Measurements from ENCODE around the gene TNFAIP1.
"Not testable (repeated sequence)": the region's sequence is repeated elsewhere in the genome, so short reads cannot be mapped to it uniquely, and the experiment has no call there.

Gene TNFAIP1

GRCh38 chr17:28325211-28325610 is 10.3 kb upstream of the TNFAIP1 start:
- no peak for DNase-seq (ENCODE audit: low read depth)

- no peak for DNase-seq (ENCODE audit: low read depth)
These were observed 9.4 kb upstream of the TNFAIP1 start for GRCh38 chr17:28326114-28326513.

- DNase-seq (ENCODE audit: low read depth): no peak
These were observed 8.4 kb upstream of the TNFAIP1 start for GRCh38 chr17:28327031-28327607.

GRCh38 chr17:28327709-28328108 is 7.9 kb upstream of the TNFAIP1 start:
- no peak for DNase-seq (ENCODE audit: low read depth)

- no peak for DNase-seq (ENCODE audit: low read depth)
These were observed 7.2 kb upstream of the TNFAIP1 start for GRCh38 chr17:28328325-28328724.

GRCh38 chr17:28330671-28331070 is 4.9 kb upstream of the TNFAIP1 start:
- DNase-seq (ENCODE audit: low read depth): no peak

- no peak for DNase-seq (ENCODE audit: low read depth)
These were observed 3.6 kb upstream of the TNFAIP1 start for GRCh38 chr17:28331891-28332420.

- DNase-seq (ENCODE audit: low read depth): no peak
These were observed 2.3 kb upstream of the TNFAIP1 start for GRCh38 chr17:28333083-28333746.

GRCh38 chr17:28334171-28334570 is 1.4 kb upstream of the TNFAIP1 start:
- DNase-seq (ENCODE audit: low read depth): no peak

GRCh38 chr17:28334666-28335200 is 828 bp upstream of the TNFAIP1 start:
- no peak for DNase-seq (ENCODE audit: low read depth)

GRCh38 chr17:28335959-28336871 is 654 bp downstream of the TNFAIP1 start:
- DNase-seq (ENCODE audit: low read depth): peak; percentile 63

- no peak for DNase-seq (ENCODE audit: low read depth)
These were observed 2.7 kb downstream of the TNFAIP1 start for GRCh38 chr17:28338056-28338768.

GRCh38 chr17:28338769-28339212 is 3.2 kb downstream of the TNFAIP1 start:
- not testable (repeated sequence) for DNase-seq (ENCODE audit: low read depth)

- DNase-seq (ENCODE audit: low read depth): no peak
These were observed 3.9 kb downstream of the TNFAIP1 start for GRCh38 chr17:28339431-28339830.

- DNase-seq (ENCODE audit: low read depth): no peak
These were observed 4.8 kb downstream of the TNFAIP1 start for GRCh38 chr17:28340374-28340773.

GRCh38 chr17:28341516-28341915 is 6.0 kb downstream of the TNFAIP1 start:
- DNase-seq (ENCODE audit: low read depth): no peak

- DNase-seq (ENCODE audit: low read depth): no peak
These were observed 6.8 kb downstream of the TNFAIP1 start for GRCh38 chr17:28342313-28342712.

- DNase-seq (ENCODE audit: low read depth): no peak
These were observed 8.0 kb downstream of the TNFAIP1 start for GRCh38 chr17:28343491-28343932.

GRCh38 chr17:28344011-28344410 is 8.4 kb downstream of the TNFAIP1 start:
- DNase-seq (ENCODE audit: low read depth): no peak

GRCh38 chr17:28344435-28344901 is 8.9 kb downstream of the TNFAIP1 start:
- no peak for DNase-seq (ENCODE audit: low read depth)

- no peak for DNase-seq (ENCODE audit: low read depth)
These were observed 10.0 kb downstream of the TNFAIP1 start for GRCh38 chr17:28345419-28346198.
